GM06990 (cell line): ENCODE results near the gene GPR137.
A peak's percentile ranks its signal among the peaks of the same experiment; 100 is the strongest.
"Not testable (repeated sequence)": the region's sequence is repeated elsewhere in the genome, so short reads cannot be mapped to it uniquely, and the experiment has no call there.

ENCODE experiments used
- DNase-seq: peaks from one replicate; pipeline ENCODE4 v3.0.0-alpha.2; 2011; ENCODE audit not compliant: insufficient read length; ENCODE audit errors: extremely low read depth
- H3K27me3 ChIP-seq: replicated peaks from 2 replicates; pipeline ENCODE4 v1.6.0; 2011; ENCODE audit warnings: low read length; ENCODE audit not compliant: control insufficient read depth, insufficient read depth
- H3K36me3 ChIP-seq: 2 replicates; pipeline ENCODE4 v1.5.1; 2011; ENCODE audit warnings: low read length; ENCODE audit not compliant: control insufficient read depth, insufficient read depth
- H3K4me3 ChIP-seq: replicated peaks from 2 replicates; pipeline ENCODE4 v1.5.1; 2011; ENCODE audit warnings: low read depth, mild to moderate bottlenecking, control low read depth, low read length
- TF ChIP-seq, protein P1 (sequence below): IDR thresholded peaks from 2 replicates; pipeline ENCODE4 v1.5.1; 2011; ENCODE audit warnings: low read length, control low read depth, mild to moderate bottlenecking, inconsistent platforms; ENCODE audit not compliant: insufficient read depth, poor library complexity, severe bottlenecking

Gene GPR137

DNA sequence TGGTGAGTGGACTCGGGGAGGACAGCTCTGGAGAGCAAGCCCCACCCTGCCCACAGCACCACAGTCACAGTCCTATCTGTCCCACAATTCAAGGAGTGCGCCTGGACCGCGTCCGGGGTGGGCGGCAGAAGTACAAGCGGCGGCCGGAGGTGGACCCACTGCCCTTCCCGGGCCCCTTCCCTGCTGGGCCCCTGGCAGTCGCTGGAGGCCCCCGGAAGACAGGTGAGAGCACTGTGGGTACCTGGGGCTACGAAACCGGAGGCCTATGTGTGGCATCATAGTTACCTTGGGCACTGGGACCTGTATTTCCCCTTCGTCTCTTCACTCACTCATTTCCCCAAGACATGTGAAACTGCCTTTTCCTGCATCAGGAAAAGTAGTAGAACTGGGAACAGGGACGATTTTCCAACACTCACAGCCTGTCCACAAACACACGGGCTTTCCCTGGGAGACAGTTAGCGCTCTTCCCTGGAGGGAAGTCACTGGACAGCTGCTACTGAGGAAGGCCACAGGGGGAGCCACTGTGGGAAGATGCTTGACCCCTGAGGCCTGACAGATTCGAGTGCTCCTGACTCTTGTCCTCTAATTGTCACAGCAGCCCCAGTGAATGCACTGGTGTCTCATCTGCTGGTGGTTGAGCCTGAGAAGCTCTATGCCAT is 28.6 kb downstream of the GPR137 start:
- H3K36me3 ChIP-seq: peaks cover 16% of the 10 kb centered on the region
- TF ChIP-seq, protein P1, sequence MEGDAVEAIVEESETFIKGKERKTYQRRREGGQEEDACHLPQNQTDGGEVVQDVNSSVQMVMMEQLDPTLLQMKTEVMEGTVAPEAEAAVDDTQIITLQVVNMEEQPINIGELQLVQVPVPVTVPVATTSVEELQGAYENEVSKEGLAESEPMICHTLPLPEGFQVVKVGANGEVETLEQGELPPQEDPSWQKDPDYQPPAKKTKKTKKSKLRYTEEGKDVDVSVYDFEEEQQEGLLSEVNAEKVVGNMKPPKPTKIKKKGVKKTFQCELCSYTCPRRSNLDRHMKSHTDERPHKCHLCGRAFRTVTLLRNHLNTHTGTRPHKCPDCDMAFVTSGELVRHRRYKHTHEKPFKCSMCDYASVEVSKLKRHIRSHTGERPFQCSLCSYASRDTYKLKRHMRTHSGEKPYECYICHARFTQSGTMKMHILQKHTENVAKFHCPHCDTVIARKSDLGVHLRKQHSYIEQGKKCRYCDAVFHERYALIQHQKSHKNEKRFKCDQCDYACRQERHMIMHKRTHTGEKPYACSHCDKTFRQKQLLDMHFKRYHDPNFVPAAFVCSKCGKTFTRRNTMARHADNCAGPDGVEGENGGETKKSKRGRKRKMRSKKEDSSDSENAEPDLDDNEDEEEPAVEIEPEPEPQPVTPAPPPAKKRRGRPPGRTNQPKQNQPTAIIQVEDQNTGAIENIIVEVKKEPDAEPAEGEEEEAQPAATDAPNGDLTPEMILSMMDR: no peak
- H3K27me3 ChIP-seq: no peaks in the 10 kb centered on the region
- H3K4me3 ChIP-seq: no peak overlapping the region
- no peak for DNase-seq

DNA sequence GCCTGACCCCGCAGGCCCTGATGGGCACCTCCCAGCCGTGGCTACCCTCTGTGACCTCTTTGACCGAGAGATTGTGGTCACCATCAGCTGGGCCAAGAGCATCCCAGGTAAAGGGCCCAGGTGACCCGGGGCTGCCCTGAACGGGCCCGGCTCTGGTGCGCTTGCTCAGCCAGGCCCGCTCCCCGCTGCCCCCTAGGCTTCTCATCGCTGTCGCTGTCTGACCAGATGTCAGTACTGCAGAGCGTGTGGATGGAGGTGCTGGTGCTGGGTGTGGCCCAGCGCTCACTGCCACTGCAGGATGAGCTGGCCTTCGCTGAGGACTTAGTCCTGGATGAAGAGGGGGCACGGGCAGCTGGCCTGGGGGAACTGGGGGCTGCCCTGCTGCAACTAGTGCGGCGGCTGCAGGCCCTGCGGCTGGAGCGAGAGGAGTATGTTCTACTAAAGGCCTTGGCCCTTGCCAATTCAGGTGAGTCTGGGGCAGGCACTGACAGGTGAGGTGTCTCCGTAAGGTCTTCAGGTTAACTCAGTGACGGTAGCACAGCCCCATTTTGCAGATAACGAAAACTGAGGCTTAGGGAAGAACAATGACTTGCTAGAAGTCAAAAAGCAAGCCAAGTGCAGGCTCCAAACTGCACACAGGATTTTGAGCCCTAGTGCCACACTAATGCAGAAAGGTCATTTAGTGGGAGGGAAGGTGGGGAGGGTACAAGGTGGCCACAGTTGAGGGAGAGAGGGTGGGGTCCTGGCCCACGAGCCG is 29.3 kb downstream of the GPR137 start:
- peaks cover 16% of the 10 kb centered on the region for H3K36me3 ChIP-seq
- H3K4me3 ChIP-seq: no peak overlapping the region
- H3K27me3 ChIP-seq: no peaks in the 10 kb centered on the region
- DNase-seq: no peak
- TF ChIP-seq, protein P1: no peak

DNA sequence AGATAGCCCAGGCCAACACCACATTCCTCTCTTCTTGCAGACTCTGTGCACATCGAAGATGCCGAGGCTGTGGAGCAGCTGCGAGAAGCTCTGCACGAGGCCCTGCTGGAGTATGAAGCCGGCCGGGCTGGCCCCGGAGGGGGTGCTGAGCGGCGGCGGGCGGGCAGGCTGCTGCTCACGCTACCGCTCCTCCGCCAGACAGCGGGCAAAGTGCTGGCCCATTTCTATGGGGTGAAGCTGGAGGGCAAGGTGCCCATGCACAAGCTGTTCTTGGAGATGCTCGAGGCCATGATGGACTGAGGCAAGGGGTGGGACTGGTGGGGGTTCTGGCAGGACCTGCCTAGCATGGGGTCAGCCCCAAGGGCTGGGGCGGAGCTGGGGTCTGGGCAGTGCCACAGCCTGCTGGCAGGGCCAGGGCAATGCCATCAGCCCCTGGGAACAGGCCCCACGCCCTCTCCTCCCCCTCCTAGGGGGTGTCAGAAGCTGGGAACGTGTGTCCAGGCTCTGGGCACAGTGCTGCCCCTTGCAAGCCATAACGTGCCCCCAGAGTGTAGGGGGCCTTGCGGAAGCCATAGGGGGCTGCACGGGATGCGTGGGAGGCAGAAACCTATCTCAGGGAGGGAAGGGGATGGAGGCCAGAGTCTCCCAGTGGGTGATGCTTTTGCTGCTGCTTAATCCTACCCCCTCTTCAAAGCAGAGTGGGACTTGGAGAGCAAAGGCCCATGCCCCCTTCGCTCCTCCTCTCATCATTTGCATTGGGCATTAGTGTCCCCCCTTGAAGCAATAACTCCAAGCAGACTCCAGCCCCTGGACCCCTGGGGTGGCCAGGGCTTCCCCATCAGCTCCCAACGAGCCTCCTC is 30.2 kb downstream of the GPR137 start:
- peaks cover 20% of the 10 kb centered on the region for H3K36me3 ChIP-seq
- H3K27me3 ChIP-seq, DNase-seq: not testable (repeated sequence)
- peak overlapping the region; percentile 97 for H3K4me3 ChIP-seq

DNA sequence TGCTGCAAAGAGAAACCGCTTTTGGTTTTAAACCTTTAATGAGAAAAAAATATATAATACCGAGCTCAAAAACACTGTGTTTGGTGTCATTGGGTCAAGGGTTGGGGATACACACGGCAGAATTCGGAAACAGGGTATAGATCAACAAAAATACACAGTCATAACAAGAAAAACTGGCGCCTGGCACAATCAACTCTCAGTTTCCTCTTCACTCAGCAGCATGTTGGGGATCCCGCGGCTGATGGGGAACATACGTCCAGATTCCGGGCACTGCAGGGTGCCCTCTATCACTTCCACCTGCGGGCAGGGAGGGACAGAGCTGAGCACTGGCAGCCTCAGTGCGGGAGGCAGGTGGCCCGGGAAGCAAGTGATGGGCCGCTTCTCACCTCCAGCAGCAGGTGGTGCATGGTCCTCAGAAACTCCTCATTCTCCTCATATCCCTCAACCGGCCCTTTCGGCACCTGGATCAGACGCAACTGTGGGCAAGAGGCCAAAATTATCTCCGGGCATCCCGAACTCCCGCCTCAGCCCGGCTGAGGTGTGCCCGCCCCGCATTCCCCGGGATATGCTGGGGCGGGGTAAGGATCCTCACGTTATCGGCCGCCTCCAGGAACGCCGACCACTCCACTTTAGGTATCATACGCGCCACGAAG is 31.1 kb downstream of the GPR137 start:
- H3K36me3 ChIP-seq: peaks cover 24% of the 10 kb centered on the region
- H3K4me3 ChIP-seq: peak overlapping the region; percentile 97
- DNase-seq: peak; percentile 59
- H3K27me3 ChIP-seq: no peaks in the 10 kb centered on the region
- TF ChIP-seq, protein P1: peak; percentile 28

DNA sequence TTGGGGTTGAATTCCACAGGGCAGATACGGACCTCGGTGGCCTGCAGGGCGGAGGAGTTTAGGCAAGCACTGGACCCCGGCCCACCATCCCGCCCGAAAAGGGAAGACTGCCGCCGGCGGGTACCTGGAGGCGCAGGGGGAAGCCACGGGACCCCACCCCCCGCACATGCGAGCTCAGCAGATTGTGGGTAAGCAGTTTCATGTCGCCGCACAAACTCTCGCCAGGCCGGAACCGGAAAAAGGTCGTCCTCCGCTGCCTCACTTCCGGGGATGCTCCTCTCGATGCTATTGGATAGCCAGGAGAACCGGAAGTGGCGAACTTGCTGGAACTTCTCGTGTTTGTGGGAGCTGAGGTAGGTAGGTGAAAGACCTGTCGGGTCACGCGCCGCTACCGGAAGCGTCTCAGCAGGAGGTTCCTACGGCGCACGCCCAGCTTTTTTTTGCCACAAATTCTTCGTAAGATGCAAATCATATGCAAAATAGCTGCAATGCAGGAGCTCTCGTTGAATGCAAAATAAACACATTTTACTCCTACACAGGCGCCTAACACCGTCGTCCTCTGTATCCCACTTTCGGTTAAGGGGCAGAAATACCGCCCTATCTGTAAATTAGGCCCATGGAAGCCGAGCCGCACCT is 31.8 kb downstream of the GPR137 start, which contains the start of gene TRMT112:
TSS of gene TRMT112 (minus strand) at position 235 of the 636 bp plus-strand sequence. CDS start at position 202, 33 bp downstream.
- TF ChIP-seq, protein P1: no peak
- peak; percentile 93 for DNase-seq
- Histone ChIP-seq H3K36me3 (peaks cover 25% of the 10 kb centered on the region), H3K4me3 (peak within 1 kb of the TSS; percentile 97), H3K27me3 (no peaks in the 10 kb centered on the region)
